ENCODE data around the gene SMCO4.
A peak's percentile ranks its signal among the peaks of the same experiment; 100 is the strongest.
"Not testable (repeated sequence)": the region's sequence is repeated elsewhere in the genome, so short reads cannot be mapped to it uniquely, and the experiment has no call there.

SMCO4 gene, protein sequence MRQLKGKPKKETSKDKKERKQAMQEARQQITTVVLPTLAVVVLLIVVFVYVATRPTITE

DNA sequence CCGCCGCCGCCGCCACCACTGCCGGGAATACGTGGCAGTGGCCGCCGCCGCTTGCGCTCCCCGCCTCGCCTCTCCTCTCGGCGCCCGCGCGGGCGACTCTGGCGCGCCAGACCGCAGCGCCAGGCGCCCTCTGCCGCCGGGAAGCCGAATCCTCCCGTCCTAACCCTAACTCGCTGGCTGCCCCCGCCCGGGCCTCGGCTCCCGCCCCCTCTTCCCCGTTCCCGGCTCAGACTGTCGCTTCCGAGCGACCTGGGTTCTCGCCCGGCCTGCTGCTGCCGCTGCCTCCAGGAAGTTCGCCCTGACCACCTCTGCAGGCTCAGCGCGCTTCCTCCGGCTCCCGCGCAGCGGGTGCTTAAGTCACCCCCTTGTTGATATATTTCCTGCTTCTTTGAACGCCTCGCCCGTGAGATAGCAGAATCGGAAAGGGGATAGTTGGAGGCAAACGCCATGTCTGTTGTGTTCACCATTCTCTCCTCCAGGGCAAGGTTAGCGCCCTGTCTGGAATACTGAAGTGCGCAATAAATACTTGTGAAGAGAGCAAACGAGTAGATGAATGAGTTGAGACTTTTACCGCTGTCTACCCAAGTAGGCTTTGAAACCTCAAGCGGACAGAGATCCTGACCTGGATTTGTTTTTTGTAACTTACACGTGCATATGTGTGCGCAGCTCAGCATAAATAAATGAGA is at the start of gene SMCO4:
SMCO4 (minus strand) TSS at position 100 of the 686 bp plus-strand sequence. CDS start 64,202 bp downstream, outside the sequence.
- DNase-seq: peak; percentile 74

DNA sequence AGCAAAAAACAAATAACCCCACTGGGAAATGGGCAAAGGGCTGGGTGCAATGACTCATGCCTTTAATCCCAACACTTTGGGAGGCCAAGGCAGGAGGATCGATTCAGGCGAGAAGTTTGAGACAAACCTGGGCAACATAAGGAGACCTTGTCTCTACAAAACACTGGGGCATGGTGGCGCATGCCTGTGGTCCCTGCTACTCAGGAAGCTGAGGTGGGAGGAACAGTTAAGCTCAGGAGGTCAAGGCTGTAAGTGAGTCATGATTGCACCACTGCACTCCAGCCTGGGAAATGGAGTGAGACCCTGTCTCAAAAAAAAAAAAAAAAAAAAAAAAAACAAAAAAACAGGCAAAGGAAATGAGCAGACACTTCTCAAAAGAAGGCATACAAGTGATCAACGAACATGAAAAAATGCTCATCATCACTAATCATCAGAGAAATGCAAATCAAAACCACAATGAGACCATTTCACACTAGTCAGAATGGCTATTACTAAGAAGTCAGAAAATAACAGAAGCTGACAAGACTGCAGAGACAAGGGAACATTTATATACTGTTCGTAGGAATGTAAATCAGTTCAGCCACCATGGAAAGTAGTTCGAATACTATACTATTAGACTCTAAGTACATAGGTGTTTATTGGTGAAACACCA is 48.2 kb upstream of the SMCO4 start:
- no peak for DNase-seq

- no peak for DNase-seq
These were observed 46.2 kb upstream of the SMCO4 start for GRCh38 chr11:93589347-93589746.

DNA sequence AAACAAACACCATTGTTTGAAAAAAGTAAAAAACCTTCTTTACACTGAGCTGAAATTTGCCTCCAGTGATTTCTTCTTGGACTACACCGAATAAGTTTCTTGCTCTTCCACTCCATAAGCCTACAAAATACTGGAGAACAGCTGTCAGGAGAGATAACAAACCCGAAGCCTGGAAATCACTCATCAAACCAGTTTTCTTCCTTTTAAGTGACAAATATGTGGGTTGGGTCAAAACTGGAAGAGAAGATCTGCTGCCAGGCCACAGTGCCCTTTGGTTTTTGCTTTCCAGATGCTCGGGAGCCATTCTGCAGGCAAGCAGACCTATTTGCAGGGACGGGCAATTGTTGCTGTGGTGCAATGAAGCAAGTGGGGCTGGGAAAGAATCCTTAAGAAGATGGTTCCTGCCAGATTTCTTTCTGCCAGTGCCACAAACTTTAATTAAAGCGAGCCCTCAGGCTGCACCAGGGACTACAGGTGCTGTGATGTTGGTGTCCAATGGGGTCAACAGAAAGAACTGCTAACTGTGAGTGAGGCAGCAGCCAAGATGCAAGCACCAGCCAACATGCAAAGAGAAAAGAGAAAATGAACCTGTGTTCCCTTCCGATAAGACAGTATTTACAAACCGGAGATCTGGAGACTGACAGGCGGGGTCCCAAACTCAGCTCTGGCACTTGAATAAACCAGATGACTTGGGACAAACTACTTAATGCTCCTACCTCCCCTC is 44.8 kb upstream of the SMCO4 start:
- DNase-seq: no peak

GRCh38 chr11:93587425-93587824 is 44.2 kb upstream of the SMCO4 start:
- DNase-seq: peak; percentile 87

DNA sequence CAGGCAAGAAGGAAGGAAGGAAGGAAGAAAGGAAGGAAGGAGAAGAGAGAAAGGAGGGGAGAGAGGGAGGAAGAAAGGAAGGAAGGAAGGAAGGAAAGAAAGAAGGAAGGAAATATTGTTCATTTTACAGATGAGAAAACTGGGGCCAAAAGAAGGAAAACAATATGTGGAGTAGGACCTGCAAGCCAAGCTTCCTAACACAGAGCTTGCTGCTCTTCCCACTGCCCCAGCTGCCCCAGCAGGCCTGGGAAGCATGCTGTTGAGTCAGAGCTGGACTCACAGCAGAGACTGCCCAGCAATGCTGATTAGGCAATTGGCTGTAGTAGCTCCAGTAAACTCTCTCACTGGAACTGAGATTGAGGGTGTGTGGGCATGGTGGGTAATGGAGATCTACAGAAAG is 42.6 kb upstream of the SMCO4 start:
- peak; percentile 29 for DNase-seq

DNA sequence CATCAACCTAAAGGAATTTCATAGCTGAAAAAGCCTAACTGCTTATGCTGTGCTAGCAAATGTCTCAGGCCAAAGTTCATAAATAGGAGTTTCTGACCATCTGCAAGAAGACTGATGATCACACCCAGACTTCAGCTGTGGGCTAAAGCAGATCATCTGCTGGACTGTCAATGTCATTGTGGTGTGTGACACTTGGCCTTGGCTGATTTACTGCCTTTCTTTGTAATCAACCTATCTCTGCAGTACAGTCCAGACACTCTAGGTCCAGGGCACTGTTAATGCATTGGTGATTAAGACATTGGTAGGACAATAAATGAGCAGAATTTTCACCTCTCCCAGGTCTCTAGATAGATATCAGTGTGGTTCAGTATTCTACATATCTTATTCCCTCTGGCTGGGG is 40.3 kb upstream of the SMCO4 start:
- DNase-seq: no peak

DNA sequence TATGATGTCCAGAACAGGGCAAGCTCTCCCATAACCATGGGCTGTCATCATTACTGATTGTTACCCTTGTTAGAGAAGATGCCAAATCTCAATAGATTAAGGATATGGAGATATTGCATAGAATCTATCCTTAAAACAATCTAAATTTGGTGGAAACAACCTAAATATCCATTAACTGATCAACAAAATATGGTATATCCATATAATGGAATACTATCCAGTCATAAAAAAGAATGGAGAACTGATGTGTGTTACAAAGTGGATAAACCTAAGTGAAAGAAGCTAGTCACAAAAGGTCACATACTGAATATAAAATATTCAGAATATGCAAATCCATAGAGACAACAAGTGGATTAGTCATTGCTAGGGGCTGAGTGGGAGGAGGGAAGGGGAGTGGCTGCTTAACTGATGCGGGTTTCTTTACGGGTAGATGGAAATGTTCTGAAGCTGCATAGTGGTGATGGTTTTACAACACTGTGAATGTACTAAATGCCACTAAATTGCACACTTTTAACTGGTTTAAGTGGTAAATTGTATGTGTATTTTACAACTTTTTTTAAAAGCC is 36.1 kb upstream of the SMCO4 start:
- DNase-seq: no peak

DNA sequence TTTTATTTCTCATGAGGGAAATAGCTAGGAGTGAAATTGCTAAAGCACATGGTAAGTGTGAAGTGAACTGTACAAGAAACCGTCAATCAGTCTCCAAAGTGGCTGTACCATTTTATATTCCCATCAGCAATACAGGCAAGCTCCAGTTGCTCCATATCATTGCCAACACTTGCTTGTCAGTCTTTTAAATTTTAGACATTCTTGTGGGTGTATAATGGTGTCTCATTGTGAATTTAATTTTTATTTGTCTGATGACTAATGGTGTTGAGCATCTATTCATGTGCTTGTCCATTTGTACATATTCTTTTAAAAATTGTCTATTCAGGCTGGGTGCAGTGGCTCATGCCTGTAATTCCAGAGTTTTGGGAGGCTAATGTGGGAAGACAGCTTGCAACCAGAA is 34.1 kb upstream of the SMCO4 start:
- DNase-seq: no peak

DNA sequence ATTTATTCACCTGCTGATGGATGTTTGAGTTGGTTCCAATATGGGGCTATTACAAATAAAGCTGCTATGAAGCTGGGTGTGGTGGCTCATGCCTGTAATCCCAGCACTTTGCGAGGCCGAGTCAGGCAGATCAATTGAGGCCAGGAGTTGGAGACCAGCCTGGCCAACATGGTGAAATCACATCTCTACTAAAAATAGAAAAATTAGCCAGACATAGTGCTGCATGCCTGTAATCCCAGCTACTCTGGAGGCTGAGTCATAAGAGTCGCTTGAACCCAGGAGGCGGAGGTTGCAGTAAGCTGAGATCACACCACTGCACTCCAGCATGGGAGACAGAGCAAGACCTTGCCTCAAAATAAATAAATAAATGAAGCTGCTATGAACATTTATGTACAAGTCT is 33.7 kb upstream of the SMCO4 start:
- DNase-seq: not testable (repeated sequence)

GRCh38 chr11:93574638-93575220 is 31.5 kb upstream of the SMCO4 start:
- DNase-seq: no peak

- DNase-seq: no peak
These were observed 30.0 kb upstream of the SMCO4 start for GRCh38 chr11:93573184-93573583.

DNA sequence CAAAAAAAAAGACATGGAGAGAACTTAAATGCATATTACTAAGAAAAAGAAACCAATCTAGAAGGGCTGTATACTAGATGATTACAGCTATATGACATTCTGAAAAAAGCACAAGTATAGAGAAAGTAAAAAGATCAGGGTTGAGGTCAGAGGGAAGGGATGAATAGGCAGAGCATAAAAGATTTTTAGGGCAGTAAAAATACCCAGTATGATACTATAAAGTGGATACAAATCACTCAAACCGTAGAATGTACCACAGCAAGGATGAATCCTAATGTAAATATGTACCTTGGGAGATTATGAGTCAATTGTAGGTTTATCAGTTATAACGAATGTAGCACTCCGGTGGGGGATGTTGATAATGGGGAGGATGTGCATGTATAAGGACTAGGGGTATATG is 29.4 kb upstream of the SMCO4 start:
- DNase-seq: peak; percentile 8

DNA sequence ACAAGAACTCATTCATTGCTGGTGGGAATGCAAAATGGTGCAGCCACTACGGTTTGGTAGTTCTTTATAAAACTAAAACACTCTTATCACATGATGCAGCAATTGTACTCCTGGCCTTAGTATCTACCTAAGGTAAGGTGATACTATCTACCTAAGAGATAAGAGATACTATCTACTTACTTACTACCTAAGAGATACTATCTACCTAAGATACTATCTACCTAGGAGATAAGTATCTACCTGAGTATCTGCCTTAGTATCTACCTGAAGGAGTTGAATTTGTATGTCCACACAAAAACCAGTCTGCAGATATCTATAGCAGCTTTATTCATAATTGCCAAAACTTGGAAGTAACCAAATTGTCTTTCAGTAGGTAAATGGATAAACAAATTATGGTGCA is 29.0 kb upstream of the SMCO4 start:
- no peak for DNase-seq

DNA sequence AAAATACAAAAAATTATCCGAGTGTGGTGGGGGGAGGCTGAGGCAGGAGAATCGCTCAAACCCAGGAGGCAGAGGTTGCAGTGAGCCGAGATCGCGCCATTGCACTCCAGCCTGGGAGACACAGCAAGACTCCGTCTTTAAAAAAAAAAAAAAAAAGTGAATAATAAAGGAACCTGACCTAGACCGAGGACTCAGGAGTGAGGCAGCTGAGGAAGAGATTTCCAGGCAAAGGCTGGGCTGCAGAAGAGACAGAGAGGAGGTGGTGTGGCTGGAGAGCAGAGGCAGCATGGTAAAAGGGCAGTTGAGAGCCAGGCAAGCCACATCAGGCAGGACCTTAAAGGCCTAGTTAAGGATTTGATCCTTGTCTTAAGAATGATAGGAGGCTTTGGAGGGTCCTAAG is 28.4 kb upstream of the SMCO4 start:
- no peak for DNase-seq

DNA sequence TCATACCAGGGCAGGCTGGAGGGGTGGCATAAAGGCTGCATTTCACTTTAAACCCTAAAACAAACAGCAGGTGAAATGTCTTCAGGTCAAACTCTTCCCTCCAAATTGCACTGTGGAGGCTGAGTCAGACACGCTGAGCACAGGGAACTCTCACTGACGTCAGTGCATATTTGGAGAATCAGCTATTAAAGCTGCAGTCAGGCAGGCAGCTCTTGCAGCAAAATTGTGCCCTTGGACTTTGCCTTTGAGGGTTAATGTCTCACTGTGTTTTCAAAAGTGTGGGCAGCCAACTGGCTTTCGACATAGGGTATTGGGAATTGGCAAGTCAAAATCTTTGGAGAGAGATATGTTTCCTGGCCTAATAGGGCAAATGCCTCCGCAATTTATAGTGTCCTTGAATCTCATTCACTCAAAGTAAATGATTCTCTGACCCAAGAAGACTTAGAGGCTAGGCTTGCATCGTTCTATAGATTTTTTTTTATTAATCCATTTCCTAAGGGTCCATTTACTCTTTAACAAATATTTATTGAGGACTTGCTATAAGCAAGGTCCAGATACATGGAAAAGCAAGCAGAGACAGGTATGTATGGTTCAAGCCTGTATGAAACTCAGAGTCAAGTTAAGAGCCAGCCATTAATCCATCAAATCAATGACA is 27.7 kb upstream of the SMCO4 start:
- DNase-seq: peak; percentile 96

DNA sequence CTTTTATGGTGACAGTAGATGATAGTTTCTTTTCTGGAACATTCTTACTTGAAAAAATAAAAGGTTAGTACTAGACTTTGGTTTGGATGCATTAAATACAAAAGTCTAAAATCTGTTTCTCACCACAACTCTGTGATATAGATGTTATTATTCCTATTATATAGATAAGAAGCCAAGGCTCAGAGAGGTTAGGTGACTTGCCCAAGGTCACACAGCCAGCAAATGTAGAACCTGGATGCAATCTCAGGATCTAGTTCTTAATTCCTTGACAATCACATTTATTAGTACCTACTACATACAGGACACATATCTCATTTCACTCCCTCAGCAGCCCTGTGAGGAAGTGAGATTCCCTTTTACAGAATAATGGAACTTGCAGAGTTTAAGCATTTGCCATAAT is 26.3 kb upstream of the SMCO4 start:
- no peak for DNase-seq

DNA sequence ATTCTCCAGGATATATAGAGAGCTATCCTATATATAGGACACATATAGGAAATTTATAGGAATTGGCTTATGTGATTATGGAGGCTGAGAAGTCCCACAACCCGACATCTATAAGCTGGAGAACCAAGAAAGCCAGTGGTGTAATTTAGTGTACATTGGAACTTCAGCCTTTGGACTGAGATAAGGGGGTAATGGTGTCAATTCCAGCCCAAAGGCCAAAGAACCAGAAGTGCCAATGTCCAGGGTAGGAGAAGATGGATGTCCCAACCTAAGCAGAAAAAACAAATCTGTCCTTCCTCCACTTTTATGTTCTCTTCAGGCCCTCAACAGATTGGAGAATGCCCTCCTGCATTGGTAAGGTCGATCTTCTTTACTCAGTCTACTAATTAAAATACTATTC is 25.5 kb upstream of the SMCO4 start:
- no peak for DNase-seq

DNA sequence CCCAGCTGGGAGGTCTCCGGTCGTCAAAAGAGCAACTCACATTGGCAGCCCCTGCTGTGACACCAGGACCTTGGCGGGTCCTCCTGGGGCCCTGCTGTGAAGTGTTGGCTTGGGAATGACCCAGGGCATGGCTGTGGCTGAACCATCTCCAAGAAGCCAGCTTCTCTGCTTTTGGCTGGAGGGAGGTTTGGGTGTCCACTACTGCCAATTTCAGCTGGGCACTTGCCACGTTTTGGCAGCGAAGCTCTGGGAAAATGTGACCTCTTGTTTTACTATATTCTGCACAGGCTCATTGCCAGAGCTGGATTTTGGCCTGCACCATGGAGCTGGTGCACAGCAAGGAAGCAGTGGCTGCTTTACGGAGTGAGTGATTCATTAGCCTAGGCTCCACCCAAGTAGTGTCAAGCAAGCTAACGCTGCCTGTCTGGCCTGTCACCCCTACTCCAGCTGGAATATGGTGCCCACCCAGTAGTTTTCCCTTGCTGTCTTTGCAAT is 24.3 kb upstream of the SMCO4 start:
- no peak for DNase-seq

GRCh38 chr11:93564895-93565294 is 21.7 kb upstream of the SMCO4 start:
- no peak for DNase-seq

- no peak for DNase-seq
These were observed 20.7 kb upstream of the SMCO4 start for GRCh38 chr11:93563857-93564256.

DNA sequence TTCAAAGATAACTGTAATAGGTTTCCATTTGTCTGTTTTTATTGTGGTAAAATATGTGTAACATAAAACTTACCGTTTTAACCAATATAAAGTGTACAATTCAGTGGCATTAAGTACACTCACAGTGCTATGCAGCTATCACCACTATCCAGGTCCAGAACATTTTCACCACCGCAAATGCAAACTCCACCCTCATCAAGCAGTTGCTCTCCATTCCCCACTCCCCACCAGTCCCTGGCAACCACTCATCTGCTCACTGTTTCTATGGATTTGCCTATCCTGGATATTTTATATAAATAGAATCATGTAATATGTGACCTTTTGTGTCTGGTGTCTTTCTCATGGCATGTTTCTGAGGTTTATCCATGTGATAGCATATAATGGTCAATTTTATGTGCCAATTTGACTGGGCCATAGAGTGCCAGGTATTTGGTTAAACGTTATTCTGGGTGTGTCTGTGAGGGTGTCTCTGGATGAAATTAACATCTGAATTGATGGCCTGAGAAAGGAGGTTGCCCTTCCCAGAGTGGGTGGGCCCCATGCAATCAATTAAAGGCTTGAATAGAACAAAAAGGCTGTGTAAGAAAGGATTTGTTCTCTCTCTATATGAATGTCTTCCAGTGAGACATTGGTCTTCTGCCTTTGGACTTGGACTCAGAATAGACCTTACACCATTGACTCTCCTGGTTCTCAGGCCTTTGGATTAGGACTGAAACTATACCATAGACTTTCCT is 17.2 kb upstream of the SMCO4 start:
- no peak for DNase-seq
